RWPE2 (cell line): ENCODE measurements around the gene CPSF7.
"Not testable (repeated sequence)": the region's sequence is repeated elsewhere in the genome, so short reads cannot be mapped to it uniquely, and the experiment has no call there.

ENCODE experiments used
- ATAC-seq: fragments of 200-7000 bp; cut with Tn5 transposase; 3 replicates; pipeline ENCODE4 v1.9.1; 2021; ENCODE audit warnings: low read depth
- DNase-seq: peaks from one replicate; pipeline ENCODE4 v3.0.0-alpha.2; 2020; ENCODE audit warnings: low spot score
- H3K27ac ChIP-seq: fragments of 450-650 bp; 2 replicates; pipeline ENCODE4 v1.5.1; 2017; ENCODE audit warnings: mild to moderate bottlenecking; ENCODE audit not compliant: poor library complexity, severe bottlenecking
- H3K27me3 ChIP-seq: fragments of 250-450 bp; sonication (Bioruptor Pico); 2 replicates; pipeline ENCODE4 v1.5.1; 2021; ENCODE audit warnings: mild to moderate bottlenecking, moderate library complexity; ENCODE audit not compliant: insufficient read depth, poor library complexity, severe bottlenecking
- H3K36me3 ChIP-seq: fragments of 250-450 bp; sonication (Bioruptor Pico); 2 replicates; pipeline ENCODE4 v1.5.1; 2020; ENCODE audit warnings: low read depth, mild to moderate bottlenecking, moderate library complexity
- H3K4me1 ChIP-seq: fragments of 250-450 bp; sonication (Bioruptor Pico); 2 replicates; pipeline ENCODE4 v1.5.1; 2021; ENCODE audit warnings: mild to moderate bottlenecking, moderate library complexity; ENCODE audit not compliant: insufficient read depth, poor library complexity, severe bottlenecking
- H3K4me3 ChIP-seq: fragments of 250-450 bp; sonication (Bioruptor Pico); 2 replicates; pipeline ENCODE4 v1.5.1; 2021; ENCODE audit warnings: mild to moderate bottlenecking, moderate library complexity; ENCODE audit not compliant: severe bottlenecking
- H3K9me3 ChIP-seq: fragments of 250-450 bp; sonication (Bioruptor Pico); 2 replicates; pipeline ENCODE4 v1.5.1; 2021; ENCODE audit warnings: mild to moderate bottlenecking, moderate library complexity; ENCODE audit not compliant: severe bottlenecking
- CTCF ChIP-seq: fragments of 450-650 bp; IDR thresholded peaks from one replicate; pipeline ENCODE4 v1.5.1; 2017; ENCODE audit warnings: mild to moderate bottlenecking, moderate library complexity; ENCODE audit not compliant: poor library complexity, severe bottlenecking

Gene CPSF7

GRCh38 chr11:61468002-61468401 lies 38.2 kb upstream of the CPSF7 start:
- no peak for ATAC-seq
- H3K36me3 ChIP-seq: no peaks in the 10 kb centered on the region
- no peak overlapping the region for H3K27ac ChIP-seq
- no peak for DNase-seq
- H3K4me1 ChIP-seq: no peaks in the 10 kb centered on the region
- no peaks in the 10 kb centered on the region for H3K9me3 ChIP-seq
- TF ChIP-seq CTCF: no peak
- no peak overlapping the region for H3K4me3 ChIP-seq
- H3K27me3 ChIP-seq: no peaks in the 10 kb centered on the region

DNA sequence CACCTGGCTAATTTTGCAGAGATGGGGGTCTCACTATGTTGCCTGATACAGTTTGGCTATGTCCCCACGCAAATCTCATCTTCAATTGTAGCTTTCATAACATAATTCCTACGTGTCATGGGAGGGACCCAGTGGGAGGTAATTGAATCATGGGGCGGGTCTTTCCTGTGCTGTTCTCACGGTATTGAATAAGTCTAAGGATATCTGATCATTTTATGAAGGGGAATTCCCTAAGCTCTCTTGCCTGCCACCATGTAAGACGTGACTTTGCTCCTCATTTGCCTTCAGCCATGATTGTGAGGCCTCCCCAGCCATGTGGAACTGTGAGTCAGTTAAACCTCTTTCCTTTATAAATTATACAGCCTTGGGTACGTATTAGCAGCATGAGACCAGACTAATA lies 37.8 kb upstream of the CPSF7 start:
- H3K27ac ChIP-seq, H3K27me3 ChIP-seq, H3K36me3 ChIP-seq, DNase-seq, H3K9me3 ChIP-seq, ATAC-seq, H3K4me3 ChIP-seq, H3K4me1 ChIP-seq: not testable (repeated sequence)

GRCh38 chr11:61460986-61461385 lies 31.2 kb upstream of the CPSF7 start:
- ATAC-seq: no peak
- DNase-seq: no peak

GRCh38 chr11:61460474-61460881 lies 30.7 kb upstream of the CPSF7 start:
- TF ChIP-seq CTCF: no peak

More at GRCh38 chr11:61460986-61461385, 31.2 kb upstream of the CPSF7 start:
- TF ChIP-seq CTCF: no peak
- no peak overlapping the region for H3K27ac ChIP-seq
- no peaks in the 10 kb centered on the region for H3K36me3 ChIP-seq
- H3K4me3 ChIP-seq: no peak overlapping the region
- H3K4me1 ChIP-seq: no peaks in the 10 kb centered on the region
- no peaks in the 10 kb centered on the region for H3K9me3 ChIP-seq
- no peaks in the 10 kb centered on the region for H3K27me3 ChIP-seq

DNA sequence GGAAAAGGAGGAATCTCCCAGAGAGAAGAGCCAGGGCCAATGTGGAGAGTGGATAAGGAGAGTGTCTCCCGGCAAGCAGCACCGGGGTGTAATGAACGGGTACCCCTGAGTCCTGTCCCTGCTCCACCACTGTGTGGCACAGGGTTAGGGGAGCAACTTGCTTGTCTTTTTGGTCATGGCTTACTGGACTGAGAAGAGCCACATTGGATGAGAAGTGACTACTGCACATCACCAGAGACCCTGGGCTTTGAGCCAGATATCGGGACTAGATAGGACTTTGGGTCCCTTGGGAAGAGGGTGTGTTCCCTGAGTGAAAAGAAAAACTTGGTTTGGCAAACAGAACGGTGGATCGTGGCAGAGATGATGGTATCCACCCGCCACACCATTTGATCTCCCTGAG lies 24.7 kb upstream of the CPSF7 start:
- ATAC-seq: no peak
- Histone ChIP-seq H3K4me1 (no peaks in the 10 kb centered on the region), H3K36me3 (no peaks in the 10 kb centered on the region), H3K4me3 (no peak overlapping the region), H3K9me3 (no peaks in the 10 kb centered on the region), H3K27ac (no peak overlapping the region), H3K27me3 (no peaks in the 10 kb centered on the region)
- no peak for TF ChIP-seq CTCF
- DNase-seq: no peak

More at GRCh38 chr11:61460474-61460881, 30.7 kb upstream of the CPSF7 start:
- no peaks in the 10 kb centered on the region for H3K36me3 ChIP-seq
- ATAC-seq: no peak
- no peaks in the 10 kb centered on the region for H3K27me3 ChIP-seq
- no peaks in the 10 kb centered on the region for H3K4me1 ChIP-seq
- H3K9me3 ChIP-seq: no peaks in the 10 kb centered on the region
- no peak overlapping the region for H3K4me3 ChIP-seq
- DNase-seq: no peak
- H3K27ac ChIP-seq: no peak overlapping the region
